KMS-11 (cell line): Measurements from ENCODE around the gene OR4F29.
"Not testable (repeated sequence)": the region's sequence is repeated elsewhere in the genome, so short reads cannot be mapped to it uniquely, and the experiment has no call there.

Experiments used
- H2AFZ ChIP-seq: fragments of 200-600 bp; sonication (generic); 2 replicates; pipeline ENCODE4 v1.6.1; 2016; ENCODE audit warnings: antibody characterized with exemption, mixed run types, low read depth
- H3K27ac ChIP-seq: fragments of 200-600 bp; sonication (generic); 2 replicates; pipeline ENCODE4 v1.6.1; 2016; ENCODE audit warnings: mild to moderate bottlenecking, mixed run types
- H3K27me3 ChIP-seq: fragments of 200-600 bp; sonication (generic); 2 replicates; pipeline ENCODE4 v1.6.1; 2017; ENCODE audit warnings: mild to moderate bottlenecking, low read depth, mixed run types, moderate library complexity; ENCODE audit not compliant: insufficient read depth
- H3K36me3 ChIP-seq: fragments of 200-600 bp; sonication (generic); 2 replicates; pipeline ENCODE4 v1.6.1; 2017; ENCODE audit warnings: mild to moderate bottlenecking, mixed run types; ENCODE audit not compliant: insufficient read depth
- H3K4me1 ChIP-seq: fragments of 200-600 bp; sonication (generic); 2 replicates; pipeline ENCODE4 v1.6.1; 2016; ENCODE audit warnings: mild to moderate bottlenecking, low read depth, mixed run types; ENCODE audit not compliant: poor library complexity, severe bottlenecking
- H3K4me2 ChIP-seq: fragments of 200-600 bp; sonication (generic); 2 replicates; pipeline ENCODE4 v1.7.0; 2016; ENCODE audit warnings: mild to moderate bottlenecking, mixed run types
- H3K4me3 ChIP-seq: fragments of 200-600 bp; sonication (generic); IDR thresholded peaks from 2 replicates; pipeline ENCODE4 v1.6.1; 2017; ENCODE audit warnings: low read depth, low read length, mixed read lengths; ENCODE audit not compliant: insufficient read depth
- H3K79me2 ChIP-seq: fragments of 200-600 bp; sonication (generic); 2 replicates; pipeline ENCODE4 v1.6.1; 2016; ENCODE audit warnings: low read depth, mixed run types; ENCODE audit not compliant: insufficient read depth
- H3K9ac ChIP-seq: fragments of 200-600 bp; sonication (generic); 2 replicates; pipeline ENCODE4 v1.6.1; 2016; ENCODE audit warnings: mild to moderate bottlenecking, mixed run types
- H4K20me1 ChIP-seq: fragments of 200-600 bp; sonication (generic); 2 replicates; pipeline ENCODE4 v1.6.1; 2016; ENCODE audit warnings: mild to moderate bottlenecking, mixed run types; ENCODE audit not compliant: insufficient read depth

OR4F29 gene

GRCh38 chr1:451578-451977, at the start of gene OR4F29:
Gene OR4F29, minus strand, starts transcription at chr1:451678. Its CDS starts 0 bp downstream, at chr1:451678.
- not testable (repeated sequence) for H3K79me2 ChIP-seq, H2AFZ ChIP-seq, H3K27me3 ChIP-seq, H3K4me3 ChIP-seq, H3K36me3 ChIP-seq, H3K27ac ChIP-seq, H3K4me2 ChIP-seq, H3K9ac ChIP-seq, H3K4me1 ChIP-seq, H4K20me1 ChIP-seq
